Spleen (tissue), 11 donors: ENCODE results near the gene RHOBTB1. TPM values are rescaled to one million over a fixed set of nuclear protein-coding genes. Genes with fewer than 3 reads are reported as not detected.
"Not testable (repeated sequence)": the region's sequence is repeated elsewhere in the genome, so short reads cannot be mapped to it uniquely, and the experiment has no call there.

Experiments
- DNase-seq: peaks from one replicate; pipeline ENCODE4 v3.0.0-alpha.2; 2020
- H3K27ac ChIP-seq, 8 donors: fragments of 200-600 bp; sonication (generic) in 7 of 8; 1 replicate in 4 of 8; 2 replicates in 4 of 8; pipeline versions ENCODE4 v1.5.0 to v1.8.0; 2016 to 2021; ENCODE audit warnings: inconsistent platforms in 4 of 8, mild to moderate bottlenecking in 4 of 8, moderate library complexity in 1 of 8
- H3K27me3 ChIP-seq, 7 donors: fragments of 200-600 bp; sonication (generic) in 6 of 7; replicated peaks in 1 of 7; 1 replicate in 4 of 7; 2 replicates in 3 of 7; pipeline versions ENCODE4 v1.5.0 to v1.8.0; 2016 to 2021; ENCODE audit warnings: inconsistent platforms in 3 of 7, mild to moderate bottlenecking in 1 of 7
- H3K36me3 ChIP-seq, 6 donors: fragments of 200-600 bp; sonication (generic) in 5 of 6; 1 replicate in 4 of 6; 2 replicates in 2 of 6; pipeline versions ENCODE4 v1.5.0 to v1.8.0; 2016 to 2021; ENCODE audit warnings: inconsistent platforms in 2 of 6
- H3K4me1 ChIP-seq, 6 donors: fragments of 200-600 bp; sonication (generic) in 5 of 6; 1 replicate in 3 of 6; 2 replicates in 3 of 6; pipeline versions ENCODE4 v1.5.0 to v1.8.0; 2016 to 2021; ENCODE audit warnings: inconsistent platforms in 3 of 6
- H3K4me3 ChIP-seq, 8 donors: fragments of 200-600 bp; sonication (generic) in 7 of 8; 1 replicate in 4 of 8; 2 replicates in 4 of 8; pipeline versions ENCODE4 v1.5.0 to v1.8.0; 2016 to 2021; ENCODE audit warnings: inconsistent platforms in 4 of 8, mild to moderate bottlenecking in 4 of 8, moderate library complexity in 2 of 8
- H3K9me3 ChIP-seq, 8 donors: fragments of 200-600 bp; sonication (generic) in 7 of 8; 1 replicate in 4 of 8; 2 replicates in 4 of 8; pipeline versions ENCODE4 v1.5.0 to v1.8.0; 2016 to 2021; ENCODE audit warnings: inconsistent platforms in 4 of 8
- CTCF ChIP-seq, 11 experiments: fragments of 200-600 bp in 7 of 11; fragments of 450-650 bp in 4 of 11; sonication (generic) in 4 of 11; IDR thresholded peaks in 8 of 11; conservative IDR thresholded peaks in 3 of 11; 1 replicate in 7 of 11; 2 replicates in 4 of 11; pipeline versions ENCODE4 v1.4.0 to v1.8.0; 2016 to 2021; ENCODE audit warnings: antibody characterized with exemption in 11 of 11, inconsistent platforms in 4 of 11, mild to moderate bottlenecking in 1 of 11
- POLR2A ChIP-seq, 3 donors: fragments of 450-650 bp; IDR thresholded peaks; one replicate each; pipeline ENCODE4 v1.5.1; 2017; ENCODE audit warnings: antibody characterized with exemption in 3 of 3, mild to moderate bottlenecking in 1 of 3
- POLR2AphosphoS5 ChIP-seq, 3 donors: sonication (generic); formaldehyde crosslinking; IDR thresholded peaks; one replicate each; pipeline ENCODE4 v1.5.1; 2017; ENCODE audit warnings: antibody characterized with exemption in 3 of 3
- WGBS, 5 donors: extraction: QIAGEN DNeasy Blood & Tissue Kit in 3 of 5; methylation state at CpG; one replicate each; pipeline versions ENCODE4 v1.1.5 to v1.1.7; 2013 to 2018; 5-methylcytosine and 5-hydroxymethylcytosine counted together
- intact Hi-C: fragments of 100-400 bp; cut with DNase I; formaldehyde crosslinking; loops from one replicate; pipeline ENCODE4 v1.15.0; 2023; ENCODE audit warnings: low total_unique reads
- polyA plus RNA-seq, 3 donors: library from polyadenylated mRNA; stranded (reverse); fragments of 200-250 nt; gene quantifications; one replicate each; pipeline ENCODE4 v1.2.1, GENCODE V29; 2013
- total RNA-seq, 7 donors: library from RNA; depleted of rRNA in 3 of 7; stranded (reverse); fragments of >200 nt in 3 of 7; fragmentation: NEBNext Ultra II Directional in 4 of 7; extraction: Animal tissue kit (Norgen Biotek cat#: 25700) in 4 of 7; gene quantifications; one replicate each; pipeline versions ENCODE4 v1.1.0 to v1.2.1, GENCODE V29; 2016 to 2021
- donor health status: healthy with polysubstance abuse.
- donor health status: DM: no; HTN: no; CAD: no; lungs with moderate emphysema.
- donor health status: DM: no; HTN: no; CAD: no.
- donor health status: Bipolar disorder and iron deficiency.
- donor health status: healthy.
- donor health status: DM: no; HTN: no; CAD: no.
- donor health status: DM: yes; HTN: yes; CAD: no.

RHOBTB1 gene
- total and polyA plus RNA-seq, 10 donors = 4.9 to 49.2 (median 20.6) TPM

DNA sequence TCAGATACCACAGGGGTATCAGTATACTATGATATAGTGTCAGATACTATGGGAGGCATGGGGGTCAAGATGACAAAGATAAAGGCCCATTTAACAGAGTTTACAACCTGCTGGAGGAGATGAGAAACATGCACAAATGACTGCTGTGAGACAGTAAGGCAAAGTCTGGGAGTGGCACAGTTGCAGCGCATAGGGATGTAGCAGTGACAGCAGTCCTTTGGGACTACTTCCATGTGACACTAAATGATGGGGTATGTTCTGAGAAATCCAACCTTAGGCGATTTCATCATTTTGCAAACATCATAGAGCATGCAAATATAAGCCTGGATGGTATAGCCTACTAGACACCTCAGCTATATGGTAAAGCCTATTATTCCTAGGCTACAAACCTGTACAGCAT, 108.9 kb downstream of the RHOBTB1 start:
- DNase-seq = no peak
- Histone ChIP-seq H3K27me3 (no peaks in the 10 kb centered on the region), H3K4me3 (no peak overlapping the region), H3K4me1 (peaks cover 0 to 7% (median 0%) of the 10 kb centered on the region in 6 donors), H3K36me3 (no peaks in the 10 kb centered on the region), H3K27ac (no peak overlapping the region), H3K9me3 (no peaks in the 10 kb centered on the region)
- intact Hi-C loops = no loop called here
- 81 to 96% (median 88%) methylated on average over 2 of the region's 2 CpGs for WGBS, 5 donors
- TF ChIP-seq CTCF (IDR thresholded peaks at IDR 0.05 in 8 of 11, conservative IDR thresholded peaks at IDR 0.05 in 3 of 11) = no peak
- no peak for TF ChIP-seq POLR2A (IDR thresholded peaks at IDR 0.05)
- TF ChIP-seq POLR2AphosphoS5 (IDR thresholded peaks at IDR 0.05) = no peak

DNA sequence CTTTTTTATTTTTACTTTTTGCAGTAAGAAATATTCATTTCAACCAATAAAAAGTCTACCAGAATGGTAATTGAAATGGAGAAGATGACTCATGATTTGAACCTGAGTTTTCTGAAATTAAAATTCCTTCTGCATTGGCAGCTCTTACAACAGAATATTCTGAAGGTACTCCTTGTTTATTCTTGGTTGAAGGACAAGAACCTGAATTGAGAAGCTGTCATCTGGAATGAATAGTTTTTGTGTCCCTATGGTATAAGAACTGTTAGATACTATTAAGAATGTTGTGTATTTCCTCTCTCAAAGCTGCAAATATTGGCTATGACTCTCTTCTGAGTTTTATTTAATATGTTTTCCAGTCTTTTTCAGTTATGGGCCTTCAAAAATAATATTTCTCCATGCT, 109.6 kb downstream of the RHOBTB1 start:
- H3K9me3 ChIP-seq = no peaks in the 10 kb centered on the region
- intact Hi-C loops = no loop called here
- H3K4me1 ChIP-seq = peaks cover 0 to 7% (median 0%) of the 10 kb centered on the region in 6 donors
- DNase-seq = no peak
- H3K27me3 ChIP-seq = no peaks in the 10 kb centered on the region
- H3K4me3 ChIP-seq = no peak overlapping the region
- H3K27ac ChIP-seq = no peak overlapping the region
- TF ChIP-seq POLR2A (IDR thresholded peaks at IDR 0.05) (no peak), CTCF (IDR thresholded peaks at IDR 0.05 in 8 of 11, conservative IDR thresholded peaks at IDR 0.05 in 3 of 11) (no peak), POLR2AphosphoS5 (IDR thresholded peaks at IDR 0.05) (no peak)
- no peaks in the 10 kb centered on the region for H3K36me3 ChIP-seq

DNA sequence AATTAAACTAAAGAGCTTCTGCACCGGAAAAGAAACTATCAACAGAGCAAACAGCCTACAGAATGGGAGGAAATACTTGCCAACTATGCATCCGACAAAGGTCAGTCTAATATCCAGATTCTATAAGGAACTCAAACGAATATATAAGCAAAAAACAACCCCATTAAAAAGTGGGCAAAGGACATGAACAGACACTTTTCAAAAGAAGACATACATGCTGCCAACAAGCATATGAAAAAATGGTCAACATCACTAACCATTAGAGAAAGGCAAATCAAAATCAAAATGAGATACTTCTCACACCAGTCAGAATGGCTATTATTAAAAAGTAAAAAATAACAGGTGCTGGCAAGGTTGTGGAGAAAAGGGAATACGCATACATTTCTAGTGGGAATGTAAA, 111.8 kb downstream of the RHOBTB1 start:
- DNase-seq, H3K27me3 ChIP-seq, H3K4me3 ChIP-seq, intact Hi-C loops, H3K27ac ChIP-seq, H3K9me3 ChIP-seq, H3K36me3 ChIP-seq: not testable (repeated sequence)
- peaks cover 4 to 18% (median 6%) of the 10 kb centered on the region in 6 donors for H3K4me1 ChIP-seq
- 67 to 81% (median 72%) methylated on average over 4 of the region's 4 CpGs for WGBS, 5 donors

DNA sequence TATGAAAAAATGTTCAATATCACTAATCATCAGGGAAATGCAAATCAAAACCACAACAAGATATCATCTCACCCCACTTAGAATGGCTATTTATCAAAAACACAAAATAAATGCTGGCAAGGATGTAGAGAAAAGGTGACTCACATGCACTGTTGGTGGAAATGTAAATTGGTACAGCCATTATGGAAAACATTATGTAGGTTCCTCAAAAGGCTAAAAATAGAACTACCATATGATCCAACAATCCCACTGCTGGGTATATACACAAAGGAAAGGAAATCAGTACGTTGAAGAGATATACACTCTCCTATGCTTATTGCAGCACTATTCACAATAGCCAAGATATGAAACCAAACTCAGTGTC, 115.5 kb downstream of the RHOBTB1 start:
- Histone ChIP-seq H3K36me3 (no peaks in the 10 kb centered on the region), H3K4me3 (no peak overlapping the region), H3K27ac (peak overlapping the region in 7 of 8 donors; percentile 47 to 77 (median 65)), H3K9me3 (no peaks in the 10 kb centered on the region), H3K27me3 (no peaks in the 10 kb centered on the region), H3K4me1 (peaks cover 4 to 18% (median 8%) of the 10 kb centered on the region in 6 donors)
- intact Hi-C loops = no loop called here
- no peak for TF ChIP-seq POLR2AphosphoS5 (IDR thresholded peaks at IDR 0.05)
- no peak for TF ChIP-seq POLR2A (IDR thresholded peaks at IDR 0.05)
- no peak for TF ChIP-seq CTCF (IDR thresholded peaks at IDR 0.05 in 8 of 11, conservative IDR thresholded peaks at IDR 0.05 in 3 of 11)
- WGBS, 5 donors = 33 to 57% (median 45%) methylated on average over 1 of the region's 1 CpG
- no peak for DNase-seq
